Gastroesophageal sphincter (tissue), 4 donors: ENCODE measurements around the gene CCDC83. TPM values are rescaled to one million over a fixed set of nuclear protein-coding genes. Genes with fewer than 3 reads are reported as not detected.
A peak's percentile ranks its signal among the peaks of the same experiment; 100 is the strongest.

Source experiments
- ATAC-seq: fragments of 150-250 bp; one replicate; pipeline ENCODE4 v1.9.1; 2016; ENCODE audit warnings: mild to moderate bottlenecking, moderate library complexity
- H3K27ac ChIP-seq, 4 donors: fragments of 200-600 bp; sonication (generic) in 3 of 4; 1 replicate in 3 of 4; 2 replicates in 1 of 4; pipeline ENCODE4 v1.5.1; 2016 to 2019
- H3K27me3 ChIP-seq: fragments of 200-600 bp; sonication (generic); one replicate; pipeline ENCODE4 v1.5.1; 2019
- H3K36me3 ChIP-seq, 2 donors: fragments of 200-600 bp; sonication (generic); one replicate each; pipeline ENCODE4 v1.5.1; 2019; ENCODE audit warnings: control low read depth in 1 of 2
- H3K4me1 ChIP-seq, 3 donors: fragments of 200-600 bp; sonication (generic); 1 replicate in 2 of 3; 2 replicates in 1 of 3; pipeline ENCODE4 v1.5.1; 2016 to 2019; ENCODE audit warnings: control low read depth in 2 of 3
- H3K4me3 ChIP-seq, 2 donors: fragments of 200-600 bp; sonication (generic); one replicate each; pipeline ENCODE4 v1.5.1; 2019; ENCODE audit warnings: mild to moderate bottlenecking in 1 of 2, moderate library complexity in 1 of 2
- H3K9me3 ChIP-seq, 3 donors: fragments of 200-600 bp; sonication (generic); one replicate each; pipeline ENCODE4 v1.5.1; 2017 to 2019; ENCODE audit warnings: control low read depth in 2 of 3
- EP300 ChIP-seq: sonication (generic); formaldehyde crosslinking; IDR thresholded peaks from one replicate; pipeline ENCODE4 v1.6.1; 2017; ENCODE audit warnings: antibody characterized with exemption, mild to moderate bottlenecking
- POLR2A ChIP-seq, 2 donors: fragments of 450-650 bp; IDR thresholded peaks; one replicate each; pipeline ENCODE4 v1.6.1; 2017; ENCODE audit warnings: antibody characterized with exemption in 2 of 2, mild to moderate bottlenecking in 2 of 2, moderate library complexity in 1 of 2
- POLR2AphosphoS5 ChIP-seq: sonication (generic); formaldehyde crosslinking; IDR thresholded peaks from one replicate; pipeline ENCODE4 v1.6.1; 2017; ENCODE audit warnings: antibody characterized with exemption
- WGBS, 2 donors: methylation state at CpG; one replicate each; pipeline ENCODE4 v1.1.5; 2018; ENCODE audit warnings: low coverage in 1 of 2; 5-methylcytosine and 5-hydroxymethylcytosine counted together
- total RNA-seq, 4 donors: library from RNA; depleted of rRNA; stranded (reverse); fragments of >200 nt; gene quantifications; one replicate each; pipeline ENCODE4 v1.1.0, GENCODE V29; 2016
- TF ChIP-seq, protein P1 (sequence below), 4 experiments: fragments of 200-600 bp in 2 of 4; fragments of 450-650 bp in 2 of 4; sonication (generic) in 1 of 4; IDR thresholded peaks; one replicate each; pipeline ENCODE4 v1.5.1; 2017 to 2019; ENCODE audit warnings: antibody characterized with exemption in 4 of 4, mild to moderate bottlenecking in 2 of 4, moderate library complexity in 2 of 4

The CCDC83 gene
- total RNA-seq, 4 donors from 2014 or later: not detected

GRCh38 chr11:85825616-85826015 is 29.6 kb upstream of the CCDC83 start:
- peaks cover 0 to 11% (median 0%) of the 10 kb centered on the region in 3 donors for H3K4me1 ChIP-seq
- TF ChIP-seq, protein P1, sequence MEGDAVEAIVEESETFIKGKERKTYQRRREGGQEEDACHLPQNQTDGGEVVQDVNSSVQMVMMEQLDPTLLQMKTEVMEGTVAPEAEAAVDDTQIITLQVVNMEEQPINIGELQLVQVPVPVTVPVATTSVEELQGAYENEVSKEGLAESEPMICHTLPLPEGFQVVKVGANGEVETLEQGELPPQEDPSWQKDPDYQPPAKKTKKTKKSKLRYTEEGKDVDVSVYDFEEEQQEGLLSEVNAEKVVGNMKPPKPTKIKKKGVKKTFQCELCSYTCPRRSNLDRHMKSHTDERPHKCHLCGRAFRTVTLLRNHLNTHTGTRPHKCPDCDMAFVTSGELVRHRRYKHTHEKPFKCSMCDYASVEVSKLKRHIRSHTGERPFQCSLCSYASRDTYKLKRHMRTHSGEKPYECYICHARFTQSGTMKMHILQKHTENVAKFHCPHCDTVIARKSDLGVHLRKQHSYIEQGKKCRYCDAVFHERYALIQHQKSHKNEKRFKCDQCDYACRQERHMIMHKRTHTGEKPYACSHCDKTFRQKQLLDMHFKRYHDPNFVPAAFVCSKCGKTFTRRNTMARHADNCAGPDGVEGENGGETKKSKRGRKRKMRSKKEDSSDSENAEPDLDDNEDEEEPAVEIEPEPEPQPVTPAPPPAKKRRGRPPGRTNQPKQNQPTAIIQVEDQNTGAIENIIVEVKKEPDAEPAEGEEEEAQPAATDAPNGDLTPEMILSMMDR (IDR thresholded peaks at IDR 0.05): no peak
- TF ChIP-seq POLR2A (IDR thresholded peaks at IDR 0.05) (no peak), POLR2AphosphoS5 (no peak), EP300 (no peak)
- H3K27ac ChIP-seq: no peak overlapping the region
- no peak for ATAC-seq
- H3K36me3 ChIP-seq: no peaks in the 10 kb centered on the region
- no peak overlapping the region for H3K4me3 ChIP-seq
- no peaks in the 10 kb centered on the region for H3K9me3 ChIP-seq
- WGBS, 2 donors: 39 to 48% methylated on average over 3 of the region's 3 CpGs
- H3K27me3 ChIP-seq: no peaks in the 10 kb centered on the region

DNA sequence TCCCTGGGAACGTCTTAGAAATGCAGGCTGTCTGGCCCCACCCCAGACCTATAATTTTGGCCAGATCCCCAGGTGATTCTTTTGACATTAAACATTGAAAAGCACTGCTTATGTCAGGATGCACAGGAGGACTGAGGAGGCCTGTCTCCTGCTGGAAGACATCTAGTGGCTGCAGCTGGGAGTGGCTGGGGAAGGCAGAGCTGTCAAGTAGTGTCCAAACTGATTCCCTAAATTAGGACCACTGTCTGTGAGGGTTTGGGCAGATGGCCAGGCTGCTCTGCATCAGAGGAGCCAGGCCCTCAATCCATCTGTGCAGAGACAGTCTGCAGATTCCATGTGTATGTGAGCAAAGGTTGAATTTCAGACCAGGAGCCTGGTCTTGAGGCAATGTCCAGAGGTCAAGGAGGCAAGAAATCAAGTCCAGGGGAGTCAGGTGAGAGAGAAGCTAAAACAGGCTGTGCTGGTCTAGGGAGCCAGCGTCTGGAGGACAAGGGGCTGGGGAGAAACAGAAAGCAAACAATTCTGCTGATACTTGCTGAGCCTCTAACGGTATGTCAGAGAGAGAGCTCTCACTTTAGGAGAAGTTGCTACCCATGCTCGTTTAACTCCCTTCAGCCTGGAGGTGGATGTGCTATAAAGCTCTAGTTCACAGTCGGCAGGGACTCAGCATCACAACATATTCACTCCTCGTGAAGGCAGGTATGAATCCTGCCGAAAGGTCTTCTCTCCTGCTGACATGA is 28.9 kb upstream of the CCDC83 start:
- no peak overlapping the region for H3K27ac ChIP-seq
- no peaks in the 10 kb centered on the region for H3K36me3 ChIP-seq
- no peak overlapping the region for H3K4me3 ChIP-seq
- no peaks in the 10 kb centered on the region for H3K9me3 ChIP-seq
- no peak for ATAC-seq
- H3K27me3 ChIP-seq: no peaks in the 10 kb centered on the region
- peaks cover 0 to 11% (median 0%) of the 10 kb centered on the region in 3 donors for H3K4me1 ChIP-seq
- TF ChIP-seq, protein P1 (IDR thresholded peaks at IDR 0.05): peak in 3 of 4 experiments; percentile 11 to 41 (median 15)
- no peak for TF ChIP-seq EP300
- 50 to 52% methylated on average over 4 to 6 of the region's 7 CpGs for WGBS, 2 donors

DNA sequence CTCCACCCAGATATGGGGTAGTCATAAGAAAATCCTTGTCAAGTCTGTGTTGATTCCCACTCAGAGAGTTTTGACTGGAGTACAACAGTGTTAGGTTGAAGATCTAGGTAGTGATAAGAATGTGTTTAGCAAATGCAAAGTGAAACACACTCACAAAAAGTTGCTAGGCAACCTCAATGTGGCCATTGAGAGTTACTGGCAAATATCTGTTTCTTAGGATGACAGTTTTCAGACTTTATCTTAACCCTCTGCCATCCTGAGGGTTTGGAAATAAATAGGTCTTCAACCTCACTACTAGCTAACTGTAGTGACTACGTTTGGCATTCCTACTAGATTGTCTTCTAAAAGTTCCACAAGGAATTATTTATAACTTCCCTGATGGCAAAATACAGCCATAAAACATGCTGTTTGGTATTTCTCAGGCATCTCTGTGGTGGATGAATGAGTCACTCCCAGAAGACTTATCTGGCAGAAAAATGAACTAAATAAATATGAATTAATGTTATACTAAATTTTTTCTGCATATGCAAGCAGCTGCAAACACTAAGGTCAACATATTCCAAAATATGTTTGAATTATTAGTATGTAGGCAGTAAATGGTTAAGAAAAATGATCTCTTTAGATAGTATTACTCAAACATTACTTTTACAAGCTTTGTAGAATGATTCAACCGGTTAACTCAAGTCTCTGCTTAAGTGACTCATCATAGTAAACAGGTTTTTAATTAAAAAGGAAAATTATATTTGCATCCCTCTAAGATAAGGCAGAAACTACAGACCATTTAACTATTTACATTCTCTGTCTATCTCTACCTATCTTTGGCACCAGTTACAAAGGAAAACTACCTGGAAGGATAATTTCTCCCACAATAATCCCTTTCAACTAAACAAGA is 27.2 kb upstream of the CCDC83 start:
- WGBS, 2 donors: 3% methylated on average over 2 of the region's 2 CpGs
- peaks cover 0 to 11% (median 0%) of the 10 kb centered on the region in 3 donors for H3K4me1 ChIP-seq
- H3K27ac ChIP-seq: peak overlapping the region in 1 of 4 donors; percentile 22
- no peaks in the 10 kb centered on the region for H3K36me3 ChIP-seq
- no peaks in the 10 kb centered on the region for H3K27me3 ChIP-seq
- TF ChIP-seq POLR2A (IDR thresholded peaks at IDR 0.05) (no peak), POLR2AphosphoS5 (no peak), EP300 (no peak)
- TF ChIP-seq, protein P1 (IDR thresholded peaks at IDR 0.05): no peak
- ATAC-seq: no peak
- no peaks in the 10 kb centered on the region for H3K9me3 ChIP-seq
- no peak overlapping the region for H3K4me3 ChIP-seq

DNA sequence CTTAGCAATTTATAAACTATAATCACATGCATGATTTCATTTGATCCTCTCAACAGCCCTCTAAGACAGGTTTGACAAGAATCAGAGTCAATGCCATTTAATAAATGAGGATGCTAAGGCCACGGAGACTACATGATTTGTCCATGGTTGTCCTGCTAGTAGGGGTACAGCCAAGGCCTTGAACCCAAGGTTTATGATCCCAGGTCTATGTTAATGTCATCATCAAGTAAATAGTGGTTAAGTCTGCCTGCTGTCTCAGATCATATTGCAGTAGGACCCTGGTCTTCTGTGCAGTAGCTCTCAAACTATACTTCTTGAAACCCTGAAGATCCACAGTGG is 26.6 kb upstream of the CCDC83 start:
- Histone ChIP-seq H3K27ac (no peak overlapping the region), H3K36me3 (no peaks in the 10 kb centered on the region), H3K4me1 (peaks cover 0 to 11% (median 0%) of the 10 kb centered on the region in 3 donors), H3K27me3 (no peaks in the 10 kb centered on the region), H3K9me3 (no peaks in the 10 kb centered on the region), H3K4me3 (no peak overlapping the region)
- no peak for ATAC-seq
- WGBS, 2 donors: 88% methylated on average over 1 of the region's 1 CpG; no CpG with 5 or more reads in 1 of the 2 donors
- TF ChIP-seq POLR2AphosphoS5: no peak
- TF ChIP-seq POLR2A (IDR thresholded peaks at IDR 0.05): no peak
- TF ChIP-seq, protein P1 (IDR thresholded peaks at IDR 0.05): no peak
- no peak for TF ChIP-seq EP300
